ENCODE results near the gene RAP1GAP2.

The RAP1GAP2 gene

DNA sequence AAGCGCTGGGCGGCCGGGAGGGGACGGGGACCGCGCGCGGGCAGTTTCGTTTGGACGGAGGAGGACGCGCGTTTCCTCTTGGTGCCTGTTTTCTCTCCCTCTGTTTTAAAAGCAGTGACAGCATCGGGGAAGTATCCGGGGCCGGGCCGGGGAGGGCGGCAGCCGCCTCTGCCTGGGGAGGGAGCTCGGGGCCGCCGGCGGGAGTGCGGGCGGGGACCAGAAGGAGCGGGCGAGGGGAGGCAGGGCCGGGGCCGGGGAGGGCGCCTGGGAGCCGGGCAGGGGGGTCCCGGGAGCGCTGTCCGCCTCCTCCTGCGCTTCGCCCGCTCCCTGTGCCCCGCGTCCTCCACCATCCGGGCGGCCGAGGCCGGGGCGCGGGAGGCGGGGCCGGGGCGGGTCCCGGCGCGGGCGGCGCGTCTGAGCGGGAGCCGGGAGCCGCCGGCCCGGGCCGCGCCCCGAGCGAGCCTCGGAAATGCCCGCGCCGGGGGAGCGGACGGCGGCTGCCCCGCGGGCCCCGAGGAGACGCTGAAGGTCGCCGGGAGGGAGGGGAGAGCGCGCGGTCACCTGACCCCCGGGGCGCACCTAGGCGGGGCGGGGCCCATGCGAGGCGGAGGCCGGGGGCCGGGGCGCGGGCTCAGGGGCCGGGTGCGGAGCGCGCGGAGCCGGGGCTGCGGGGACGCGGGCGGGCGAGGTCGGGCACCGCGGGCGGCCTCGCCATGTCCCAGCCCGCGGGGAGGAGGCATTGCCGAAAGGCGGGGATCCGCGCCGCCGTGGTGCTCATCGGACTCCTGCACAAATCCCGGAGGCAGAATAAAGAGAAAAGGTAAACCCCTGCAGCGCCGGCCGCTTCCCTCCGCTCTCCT lies 57.3 kb downstream of the RAP1GAP2 start:
- peak; percentile 18 for DNase-seq (ENCODE audit: low spot score)

DNA sequence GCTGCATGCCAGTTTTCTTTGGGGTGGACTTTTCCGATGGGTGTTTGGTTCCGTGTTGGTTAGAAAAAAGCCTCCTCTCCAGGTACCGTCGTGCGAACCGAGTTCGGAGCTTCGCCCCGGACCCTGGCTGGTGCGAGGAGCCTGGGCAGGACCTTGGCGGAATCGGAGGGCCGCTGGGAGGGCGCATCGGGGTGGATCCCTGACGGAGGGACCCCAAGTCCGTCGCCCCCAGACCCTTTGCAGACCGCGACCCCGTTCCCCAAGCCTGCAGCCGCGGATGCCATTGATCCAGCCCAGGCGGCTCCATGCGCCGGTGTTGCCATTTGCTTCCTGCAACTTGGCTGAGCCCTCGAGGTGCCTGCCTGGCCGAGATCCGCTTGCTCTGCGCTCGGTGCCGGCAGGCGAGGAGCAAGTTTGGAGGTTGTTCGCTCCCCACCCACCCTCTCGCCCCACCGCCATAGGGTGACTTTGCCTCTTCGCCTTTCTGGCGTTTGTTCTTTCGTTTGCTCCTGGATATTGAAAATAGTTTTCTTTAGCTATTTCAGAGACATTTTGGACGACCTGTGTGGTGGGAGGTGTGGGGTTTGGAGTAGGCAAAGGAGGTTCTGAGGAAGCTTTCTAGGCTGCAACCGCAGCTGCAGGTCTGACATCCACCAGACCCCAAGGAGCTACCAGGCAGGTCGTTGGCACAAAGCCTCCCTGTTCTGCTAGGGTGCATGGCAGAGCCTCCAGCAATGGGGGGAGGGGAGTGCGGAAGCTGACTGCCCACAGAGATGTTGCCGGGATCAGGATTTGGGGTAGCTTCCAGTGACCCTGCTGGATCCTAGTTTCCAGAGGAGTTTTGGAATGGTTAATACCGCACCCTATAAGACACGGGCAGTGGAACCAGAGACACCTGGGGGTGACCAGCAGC lies 58.2 kb downstream of the RAP1GAP2 start:
- DNase-seq (ENCODE audit: low spot score): no peak

DNA sequence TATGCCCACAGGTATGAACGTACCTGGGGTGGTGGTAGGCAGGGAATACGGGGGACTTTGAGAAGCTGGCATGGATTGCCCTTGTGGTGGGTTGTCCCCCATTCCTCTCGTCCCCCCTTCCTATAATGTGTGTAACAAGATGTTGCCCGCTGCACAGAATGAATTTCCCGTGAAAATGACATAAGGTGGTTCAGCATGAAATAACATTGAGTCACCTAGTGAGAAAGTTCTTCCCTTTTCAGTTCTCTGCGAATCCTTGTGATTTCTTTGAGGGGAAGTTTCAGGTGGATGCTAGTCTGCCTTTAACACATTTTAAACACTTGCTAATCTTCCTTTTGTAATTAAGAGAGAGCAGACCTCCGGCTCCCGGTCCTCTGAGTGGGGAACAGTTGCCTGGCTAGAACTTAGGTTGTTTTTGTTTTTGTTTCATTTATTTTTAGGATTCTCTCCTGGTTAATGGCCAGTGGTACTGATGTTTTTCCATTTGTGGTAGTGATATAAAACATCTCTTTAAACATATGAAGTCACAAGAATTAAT lies 58.9 kb downstream of the RAP1GAP2 start:
- no peak for DNase-seq (ENCODE audit: low spot score)

DNA sequence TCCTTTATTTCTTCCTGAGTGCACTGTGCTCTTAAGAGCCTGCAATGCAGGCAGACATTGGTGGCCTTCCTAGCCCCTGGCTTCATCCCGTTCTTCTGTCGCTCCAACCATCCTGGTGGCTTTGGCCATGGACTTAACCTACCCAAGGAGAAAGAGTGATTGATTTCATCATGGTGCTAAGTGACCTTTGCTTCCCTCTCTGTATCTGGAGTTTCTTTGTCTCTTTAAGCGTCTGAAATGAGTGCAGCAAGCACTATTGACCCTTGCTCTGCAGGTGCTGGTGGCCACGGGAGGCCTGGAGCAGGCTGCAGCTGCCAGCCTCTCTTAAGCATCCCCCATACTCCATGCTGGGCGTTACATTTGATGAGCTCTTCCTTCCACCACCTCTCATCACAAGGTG lies 60.5 kb downstream of the RAP1GAP2 start:
- no peak for DNase-seq (ENCODE audit: low spot score)

DNA sequence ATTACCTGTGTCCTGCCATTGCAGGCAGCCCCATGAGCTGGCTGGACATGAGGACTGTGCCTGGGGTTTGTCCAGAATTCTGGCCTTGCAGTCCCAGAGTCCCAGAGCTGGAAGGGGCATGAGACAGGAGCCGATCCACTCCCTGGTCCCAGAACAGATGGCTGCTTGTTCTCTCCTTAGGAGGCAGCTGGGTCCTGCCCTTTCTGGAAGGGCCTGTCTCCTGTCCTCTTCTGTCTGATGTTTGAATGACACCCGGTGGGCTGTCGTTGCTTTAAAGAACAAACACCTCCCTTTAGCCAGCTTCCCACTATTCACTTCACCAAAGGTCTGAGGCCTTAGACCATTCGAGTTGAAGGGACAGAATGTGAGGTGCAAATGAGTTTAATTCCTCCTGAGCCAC lies 63.8 kb downstream of the RAP1GAP2 start:
- no peak for DNase-seq (ENCODE audit: low spot score)

DNA sequence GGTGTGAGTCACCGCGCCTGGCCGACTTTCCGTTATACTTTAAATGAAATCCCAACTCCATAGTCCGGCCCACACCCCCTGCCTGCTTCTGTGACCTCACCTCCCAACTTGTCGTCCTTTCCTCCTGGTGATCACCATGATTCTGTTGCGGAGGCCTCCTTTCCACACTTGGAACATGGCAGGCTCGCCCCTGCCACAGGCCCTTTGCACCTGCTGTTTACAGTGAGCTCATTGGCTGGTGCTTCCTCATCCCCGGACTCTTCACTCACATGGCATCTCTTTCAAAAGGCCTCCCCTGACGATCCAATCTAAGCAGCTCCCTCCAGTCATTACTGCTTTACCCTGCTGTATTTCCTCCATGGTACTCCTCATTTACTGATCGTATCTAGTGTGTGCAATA lies 64.6 kb downstream of the RAP1GAP2 start:
- DNase-seq (ENCODE audit: low spot score): no peak

DNA sequence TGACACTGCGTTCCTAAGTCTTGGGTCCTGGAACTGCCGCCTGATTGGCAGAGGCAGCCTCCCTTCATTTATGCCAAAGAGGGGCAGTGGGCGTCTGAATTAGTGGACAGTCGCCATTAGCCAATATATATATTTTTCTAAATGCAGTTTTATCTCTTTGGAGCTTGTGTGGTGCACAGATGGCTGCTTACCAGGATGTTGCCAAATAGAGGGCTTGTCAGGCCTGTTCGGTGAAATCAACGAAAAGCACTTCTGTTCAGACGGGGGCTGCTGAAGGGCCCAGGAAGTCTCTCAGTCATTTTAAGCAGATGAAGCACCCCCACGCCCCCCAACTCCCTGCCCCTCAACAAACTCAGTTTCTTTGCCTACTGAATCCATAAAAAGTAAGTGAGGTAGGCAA lies 66.0 kb downstream of the RAP1GAP2 start:
- no peak for DNase-seq (ENCODE audit: low spot score)

DNA sequence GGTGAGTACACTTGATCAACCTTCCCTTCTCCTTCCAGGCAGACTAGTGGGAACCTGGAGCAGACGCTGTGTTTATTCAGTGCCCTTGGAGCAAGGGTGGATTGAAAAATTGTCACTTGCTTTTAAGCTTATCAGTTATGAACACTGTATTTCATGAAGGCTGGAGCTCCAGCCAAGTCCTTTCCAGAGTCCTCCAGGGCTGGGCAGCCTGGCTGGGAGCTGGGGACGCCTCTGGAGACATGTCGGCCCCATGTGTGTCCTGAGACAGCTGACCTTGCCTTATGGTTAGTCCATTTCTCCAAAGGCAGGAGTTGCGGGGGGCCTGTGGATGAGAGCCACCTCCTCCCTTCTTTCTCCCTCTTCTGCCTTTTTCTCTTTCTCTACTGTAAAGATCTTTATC lies 67.0 kb downstream of the RAP1GAP2 start:
- DNase-seq (ENCODE audit: low spot score): no peak

DNA sequence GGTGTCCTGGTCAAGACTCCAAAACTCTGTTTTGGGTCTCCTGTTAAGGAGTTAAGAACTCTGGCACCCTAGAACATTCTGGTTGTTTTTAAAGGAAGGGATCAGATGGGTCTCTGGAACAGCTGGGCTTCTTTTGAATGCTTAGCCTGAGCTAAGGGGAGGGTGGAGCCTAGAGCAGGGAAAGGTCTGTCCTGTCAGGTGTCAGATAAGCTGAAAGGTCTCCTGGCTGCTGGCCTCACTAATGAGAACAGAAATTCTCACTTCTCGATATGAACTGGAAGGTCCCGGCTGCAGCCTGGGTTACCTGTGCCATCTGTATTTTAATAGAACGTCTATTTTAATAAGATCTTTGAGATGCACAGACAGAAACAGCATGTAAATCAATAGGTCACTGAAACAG lies 69.0 kb downstream of the RAP1GAP2 start:
- DNase-seq (ENCODE audit: low spot score): no peak

DNA sequence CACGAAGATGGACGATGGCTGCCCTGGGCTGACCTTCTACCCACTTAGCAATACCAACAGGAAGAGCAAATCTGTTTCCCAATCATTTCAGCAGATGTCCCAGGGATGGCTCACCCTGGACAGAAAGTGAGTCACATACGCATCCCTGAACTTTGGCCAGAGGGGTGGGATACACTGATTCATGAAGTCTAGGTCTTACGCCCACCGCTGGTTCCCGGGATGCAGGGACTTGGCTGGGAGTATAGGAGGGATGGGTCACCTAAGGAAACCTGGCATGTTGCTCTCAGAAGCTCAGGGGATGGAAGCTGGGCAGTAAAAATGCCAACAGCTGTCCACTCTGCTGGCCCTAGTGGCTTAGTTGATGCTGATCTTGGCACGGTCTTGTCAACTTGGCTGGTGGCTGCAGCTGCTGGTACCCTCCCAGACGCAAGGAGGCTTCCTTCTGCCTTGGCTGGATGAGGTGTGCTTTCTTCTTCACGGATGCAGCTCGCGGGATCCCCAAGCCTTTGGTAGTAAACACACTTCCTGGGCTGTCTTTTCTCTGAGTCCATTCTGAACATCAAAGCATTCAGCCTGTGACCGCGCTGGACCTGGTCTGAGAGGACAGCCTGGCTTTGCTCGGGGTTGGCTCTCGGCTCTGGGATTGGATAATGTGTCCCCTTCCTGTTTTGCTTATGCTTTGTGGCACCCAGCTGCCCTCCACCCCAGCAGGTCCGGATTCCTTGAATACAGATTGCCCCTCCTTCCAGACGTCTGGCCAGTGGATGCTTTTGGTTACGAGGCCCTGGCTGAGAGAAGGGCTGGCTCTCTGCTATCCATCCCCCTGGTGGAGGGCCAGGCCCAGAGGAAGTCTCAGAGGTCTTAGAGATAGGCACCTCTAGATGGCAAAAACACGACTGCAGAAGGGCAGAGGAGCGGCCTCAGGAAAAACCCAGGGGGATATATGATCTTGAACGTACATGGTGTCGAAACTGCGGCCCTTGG lies 71.5 kb downstream of the RAP1GAP2 start:
- DNase-seq (ENCODE audit: low spot score): no peak

DNA sequence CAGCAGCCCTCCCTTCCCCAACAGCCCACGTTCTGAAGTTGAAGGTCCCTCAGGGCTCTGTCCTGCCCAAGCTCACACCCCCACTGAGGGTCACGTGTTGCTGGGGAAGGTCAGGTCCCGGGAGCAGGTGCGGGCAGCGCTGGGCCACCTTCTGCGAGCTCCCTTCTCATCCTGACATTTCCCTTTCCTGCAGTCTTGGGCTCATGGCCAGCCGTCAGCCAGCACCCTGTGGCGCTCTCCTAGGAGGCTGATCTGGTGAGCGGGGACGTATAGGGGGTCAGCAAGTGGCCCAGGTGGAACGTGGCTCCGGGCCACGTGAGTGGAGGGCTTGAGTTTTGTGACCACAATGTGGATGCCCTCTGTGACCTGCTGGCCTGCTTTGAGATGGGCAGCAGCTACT lies 73.4 kb downstream of the RAP1GAP2 start:
- no peak for DNase-seq (ENCODE audit: low spot score)

DNA sequence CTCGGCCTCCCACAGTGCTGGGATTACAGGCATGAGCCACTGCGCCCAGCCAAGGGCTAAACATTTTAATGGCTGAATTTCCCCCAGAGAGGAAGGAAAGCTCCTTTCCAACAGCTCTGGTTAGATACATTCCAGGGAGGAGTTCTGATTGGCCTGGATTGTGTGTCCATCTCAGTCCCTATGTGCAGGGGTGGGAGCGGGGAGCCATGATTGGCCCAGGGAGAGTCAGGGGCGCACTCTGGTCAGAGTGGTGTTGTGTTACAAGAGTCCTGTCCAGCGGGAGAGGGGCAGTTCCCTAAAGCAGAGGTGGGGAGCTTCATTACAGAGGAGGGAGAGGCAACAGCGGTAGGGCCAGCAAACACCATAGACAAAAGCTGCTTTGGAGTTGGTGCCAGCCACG lies 75.0 kb downstream of the RAP1GAP2 start:
- no peak for DNase-seq (ENCODE audit: low spot score)

DNA sequence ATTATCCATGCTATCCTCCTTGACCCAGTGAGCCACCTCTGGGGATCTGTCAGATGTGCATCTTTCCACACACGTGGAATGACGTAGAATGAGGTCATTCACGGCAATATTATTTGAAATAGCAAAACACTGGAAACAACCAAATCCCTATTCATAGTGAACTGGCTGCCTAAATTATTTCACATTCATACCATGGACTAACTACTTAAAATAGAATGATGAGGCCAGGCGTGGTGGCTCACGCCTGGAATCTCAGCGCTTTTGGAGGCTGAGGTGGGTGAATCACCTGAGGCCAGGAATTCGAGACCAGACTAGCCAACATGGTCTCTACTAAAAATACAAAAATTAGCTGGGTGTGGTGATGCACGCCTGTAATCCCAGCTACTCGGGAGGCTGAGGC lies 75.5 kb downstream of the RAP1GAP2 start:
- no peak for DNase-seq (ENCODE audit: low spot score)

DNA sequence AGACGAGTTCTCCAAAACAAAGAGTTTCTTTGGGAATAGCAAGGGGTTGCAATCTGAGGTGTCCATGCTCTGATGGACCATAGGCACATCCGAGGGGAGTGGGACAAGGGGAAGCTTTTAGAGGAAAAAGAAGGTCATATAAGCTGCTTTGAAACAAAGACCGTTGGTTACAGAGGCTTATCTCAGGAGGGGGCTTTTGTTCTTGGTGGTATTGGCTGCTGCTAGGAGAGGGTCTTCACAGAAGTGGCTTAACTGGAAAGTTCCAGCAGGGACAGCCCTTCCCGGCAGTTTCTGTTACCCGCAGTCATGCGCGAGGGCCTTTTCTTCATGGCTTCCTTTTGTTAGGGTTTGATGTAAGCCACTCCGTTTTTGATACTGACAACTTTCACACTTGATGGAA lies 76.0 kb downstream of the RAP1GAP2 start:
- no peak for DNase-seq (ENCODE audit: low spot score)

DNA sequence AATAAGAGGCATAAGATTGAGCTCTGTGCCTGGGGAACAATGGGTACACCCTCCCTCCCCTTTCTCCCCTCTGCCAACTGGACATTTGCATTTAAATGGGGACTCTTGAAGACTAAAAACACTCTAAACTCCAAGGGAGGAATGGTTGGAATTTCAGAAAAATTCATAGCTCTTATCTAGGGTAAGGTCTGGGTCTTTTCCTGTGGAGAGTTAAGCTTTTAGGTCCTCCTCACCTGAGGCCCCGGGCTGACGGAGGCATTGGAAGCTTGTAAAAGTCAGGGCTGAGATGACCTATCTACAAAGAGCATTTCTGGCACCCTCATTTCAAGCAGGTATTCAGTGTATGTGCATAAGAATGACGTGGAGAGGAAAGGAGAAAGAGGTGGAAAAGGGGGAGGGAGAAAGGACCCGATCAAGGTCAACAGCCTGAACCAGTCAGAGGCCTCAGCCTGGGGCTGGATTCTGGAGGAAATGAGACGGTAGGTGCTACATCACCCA lies 78.0 kb downstream of the RAP1GAP2 start:
- no peak for DNase-seq (ENCODE audit: low spot score)

DNA sequence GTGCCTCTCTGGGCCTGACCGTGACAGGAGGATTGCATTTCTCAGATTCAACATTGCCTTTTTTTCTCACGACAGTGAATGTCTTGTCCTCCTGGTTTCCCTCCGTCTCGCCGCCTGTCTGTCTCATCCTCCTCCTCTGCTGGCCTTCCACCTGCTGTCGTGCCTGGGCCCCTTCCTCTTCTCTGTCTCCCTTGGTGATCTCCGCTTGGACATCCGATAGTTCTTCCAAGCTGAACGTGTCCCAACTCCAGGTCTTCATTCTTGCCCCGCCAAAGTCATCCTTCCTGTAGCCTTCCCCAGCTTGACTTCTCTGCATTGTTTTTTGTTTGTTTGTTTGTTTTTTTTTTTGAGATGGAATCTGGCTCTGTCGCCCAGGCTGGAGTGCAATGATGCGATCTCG lies 79.4 kb downstream of the RAP1GAP2 start:
- DNase-seq (ENCODE audit: low spot score): no peak

DNA sequence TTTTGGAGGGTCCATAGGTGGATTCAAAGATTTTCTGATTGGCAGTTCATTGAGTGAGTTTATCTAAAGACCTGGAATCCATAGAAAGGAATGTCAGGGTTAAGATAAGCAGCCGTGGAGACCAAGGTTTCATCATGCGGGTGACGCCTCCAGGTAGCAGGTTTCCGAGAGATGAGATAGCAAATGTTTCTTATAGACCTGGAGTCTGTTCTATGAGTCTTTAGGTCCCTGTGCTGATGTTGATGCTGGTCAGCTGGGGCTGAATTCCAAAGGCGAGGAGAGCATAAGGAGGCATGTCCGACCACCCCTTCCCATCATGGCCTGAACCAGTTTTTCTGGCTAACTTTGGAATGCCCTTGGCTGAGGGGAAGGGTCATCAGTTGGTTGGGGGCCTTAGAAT lies 80.2 kb downstream of the RAP1GAP2 start:
- DNase-seq (ENCODE audit: low spot score): no peak

DNA sequence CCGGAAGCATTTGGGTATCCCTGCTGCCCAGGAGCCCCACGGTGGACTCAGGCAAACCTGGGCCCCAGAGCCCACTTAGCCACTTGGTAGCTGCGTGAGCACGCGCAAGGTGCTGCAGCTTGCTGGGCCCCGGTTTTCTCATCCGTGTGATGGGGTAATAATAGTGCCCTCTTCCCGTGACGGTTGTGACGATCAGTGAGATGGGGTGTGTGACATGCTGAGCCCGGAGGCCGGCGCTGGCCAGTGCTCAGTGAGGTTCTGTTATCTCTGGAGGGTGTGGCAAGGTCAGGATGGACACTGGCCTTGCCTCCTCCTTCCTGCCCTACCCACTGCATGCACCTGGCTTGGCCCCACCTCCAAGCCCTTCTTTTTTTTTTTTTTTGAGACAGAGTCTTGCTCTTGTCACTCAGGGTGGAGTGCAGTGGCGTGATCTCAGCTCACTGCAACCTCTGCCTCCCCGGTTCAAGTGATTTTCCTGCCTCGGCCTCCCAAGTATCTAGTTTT lies 82.6 kb downstream of the RAP1GAP2 start:
- DNase-seq (ENCODE audit: low spot score): no peak

DNA sequence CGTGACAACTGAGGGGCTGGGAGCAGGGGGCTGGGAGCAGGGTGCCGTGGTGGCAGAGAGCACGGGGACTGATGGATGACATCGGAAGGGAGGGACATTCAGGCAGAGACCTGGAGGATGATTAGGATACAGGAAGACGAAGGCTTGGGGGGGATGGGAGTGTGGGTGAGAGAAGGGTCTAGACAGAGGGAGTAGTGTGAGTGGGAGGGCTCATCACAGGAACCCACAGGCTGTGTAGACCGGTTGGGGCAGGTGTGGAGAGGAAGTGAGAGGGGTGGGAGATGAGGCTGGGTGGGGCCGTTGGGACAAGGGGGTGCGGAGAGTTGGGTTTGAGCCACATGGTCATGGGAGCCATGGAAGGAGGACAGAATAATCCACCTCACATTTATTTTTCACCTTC lies 83.8 kb downstream of the RAP1GAP2 start:
- DNase-seq (ENCODE audit: low spot score): no peak

DNA sequence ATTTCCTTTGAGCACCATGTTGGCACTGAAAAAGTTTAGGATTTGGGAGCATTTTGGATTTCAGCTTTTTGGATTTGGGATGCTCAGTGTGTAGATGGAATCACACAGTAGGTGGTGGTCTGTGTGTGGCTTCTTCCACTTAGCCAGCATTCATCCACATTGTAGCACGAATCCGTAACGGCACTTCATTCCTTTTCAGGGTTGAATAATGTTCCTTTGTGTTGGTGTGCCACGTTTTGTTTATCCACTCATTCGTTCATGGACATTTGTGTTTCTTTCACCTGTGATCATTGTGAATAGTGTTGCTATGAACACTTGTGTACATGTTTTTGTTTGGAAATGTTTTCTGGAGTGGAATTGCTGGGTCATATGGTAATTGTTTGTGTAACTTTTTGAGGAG lies 85.1 kb downstream of the RAP1GAP2 start:
- DNase-seq (ENCODE audit: low spot score): no peak

DNA sequence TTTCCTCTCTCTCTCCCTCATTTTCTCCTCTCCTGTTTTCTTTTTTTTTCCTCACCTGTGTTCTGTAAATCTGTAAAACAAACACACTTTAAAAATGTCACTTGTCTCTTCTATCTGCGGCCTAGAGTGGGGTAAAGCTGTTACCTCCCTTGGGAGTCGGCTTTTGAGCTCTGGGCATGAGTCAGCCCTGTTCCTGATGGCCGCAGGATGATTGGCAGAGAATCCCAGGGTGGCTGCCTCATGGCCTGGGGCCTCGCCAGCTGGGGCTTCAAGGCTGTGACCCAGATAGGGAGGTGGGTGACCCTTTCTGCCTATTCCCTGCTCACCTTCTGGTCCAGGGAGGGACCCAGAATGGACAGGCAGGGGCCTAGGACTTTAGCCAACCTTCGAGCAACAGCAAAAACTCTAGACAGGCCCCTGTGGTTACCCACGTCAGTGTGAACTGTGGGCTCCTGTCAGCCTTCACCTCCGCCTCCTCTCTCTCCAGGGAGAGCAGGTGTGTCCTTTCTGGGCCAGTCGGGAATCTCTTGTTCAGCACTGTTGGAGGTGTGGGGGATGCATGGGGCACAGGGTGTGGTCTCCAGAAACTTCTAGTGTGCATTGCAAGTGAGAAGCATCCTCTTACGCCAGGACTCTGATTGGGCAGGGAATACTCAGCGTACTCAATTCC lies 87.4 kb downstream of the RAP1GAP2 start:
- DNase-seq (ENCODE audit: low spot score): no peak

Data from CD4-positive, alpha-beta T cell treated with Interleukin-6 at 100 ng/mL for 8 hours (primary cell).